Cardiac fibroblast (primary cell): Measurements from ENCODE around the gene TMEM184C.
A peak's percentile ranks its signal among the peaks of the same experiment; 100 is the strongest.

Experiments
- DNase-seq, 2 donors: peaks; one replicate each; pipeline versions ENCODE4 v3.0.0 to v3.0.0-alpha.2; 2010; ENCODE audit warnings: low read depth in 2 of 2
- H3K4me3 ChIP-seq, 2 donors: replicated peaks in 1 of 2; 1 replicate in 1 of 2; 2 replicates in 1 of 2; pipeline ENCODE4 v1.5.1; 2011; ENCODE audit warnings: low read depth in 2 of 2, low read length in 2 of 2, mild to moderate bottlenecking in 2 of 2, moderate library complexity in 1 of 2
- TF ChIP-seq, protein P1 (sequence below): IDR thresholded peaks from one replicate; pipeline ENCODE4 v1.5.1; 2011; ENCODE audit warnings: low read depth, mild to moderate bottlenecking, low read length, inconsistent platforms

Gene TMEM184C

GRCh38 chr4:147707892-147708672 lies 90.9 kb downstream of the TMEM184C start:
- peak; percentile 67 to 69 for DNase-seq
- TF ChIP-seq, protein P1, sequence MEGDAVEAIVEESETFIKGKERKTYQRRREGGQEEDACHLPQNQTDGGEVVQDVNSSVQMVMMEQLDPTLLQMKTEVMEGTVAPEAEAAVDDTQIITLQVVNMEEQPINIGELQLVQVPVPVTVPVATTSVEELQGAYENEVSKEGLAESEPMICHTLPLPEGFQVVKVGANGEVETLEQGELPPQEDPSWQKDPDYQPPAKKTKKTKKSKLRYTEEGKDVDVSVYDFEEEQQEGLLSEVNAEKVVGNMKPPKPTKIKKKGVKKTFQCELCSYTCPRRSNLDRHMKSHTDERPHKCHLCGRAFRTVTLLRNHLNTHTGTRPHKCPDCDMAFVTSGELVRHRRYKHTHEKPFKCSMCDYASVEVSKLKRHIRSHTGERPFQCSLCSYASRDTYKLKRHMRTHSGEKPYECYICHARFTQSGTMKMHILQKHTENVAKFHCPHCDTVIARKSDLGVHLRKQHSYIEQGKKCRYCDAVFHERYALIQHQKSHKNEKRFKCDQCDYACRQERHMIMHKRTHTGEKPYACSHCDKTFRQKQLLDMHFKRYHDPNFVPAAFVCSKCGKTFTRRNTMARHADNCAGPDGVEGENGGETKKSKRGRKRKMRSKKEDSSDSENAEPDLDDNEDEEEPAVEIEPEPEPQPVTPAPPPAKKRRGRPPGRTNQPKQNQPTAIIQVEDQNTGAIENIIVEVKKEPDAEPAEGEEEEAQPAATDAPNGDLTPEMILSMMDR = peak; percentile 77
- H3K4me3 ChIP-seq = no peak overlapping the region

- TF ChIP-seq, protein P1 = no peak
- DNase-seq = peak; percentile 30 to 50
- H3K4me3 ChIP-seq = no peak overlapping the region
Measured at GRCh38 chr4:147709999-147710398, 92.8 kb downstream of the TMEM184C start.

- peak; percentile 81 to 89 for DNase-seq
- TF ChIP-seq, protein P1 = no peak
Measured at GRCh38 chr4:147714575-147715401, 97.6 kb downstream of the TMEM184C start.

GRCh38 chr4:147717878-147718277 lies 100.7 kb downstream of the TMEM184C start:
- no peak for DNase-seq
- no peak overlapping the region for H3K4me3 ChIP-seq
- TF ChIP-seq, protein P1 = no peak

More at GRCh38 chr4:147714575-147715401, 97.6 kb downstream of the TMEM184C start:
- H3K4me3 ChIP-seq = no peak overlapping the region
